Right atrium auricular region (tissue), 2 donors: ENCODE data around the gene RPTOR. TPM values are rescaled to one million over a fixed set of nuclear protein-coding genes. Genes with fewer than 3 reads are reported as not detected.

Experiments used
- DNase-seq: peaks from one replicate; pipeline ENCODE4 v3.0.0-alpha.2; 2019; ENCODE audit warnings: low spot score
- H3K27ac ChIP-seq, 2 donors: fragments of 200-600 bp; sonication (generic); 1 replicate in 1 of 2; 2 replicates in 1 of 2; pipeline ENCODE4 v1.5.1; 2016 to 2019
- H3K27me3 ChIP-seq, 2 donors: fragments of 200-600 bp; sonication (generic); one replicate each; pipeline versions ENCODE4 v1.5.1 to v1.6.0; 2017 to 2019
- H3K36me3 ChIP-seq: fragments of 200-600 bp; sonication (generic); one replicate; pipeline ENCODE4 v1.5.1; 2016
- H3K4me1 ChIP-seq, 2 donors: fragments of 200-600 bp; sonication (generic); one replicate each; pipeline versions ENCODE4 v1.5.1 to v1.6.0; 2017 to 2019
- H3K4me3 ChIP-seq, 2 donors: fragments of 200-600 bp; sonication (generic); 1 replicate in 1 of 2; 2 replicates in 1 of 2; pipeline ENCODE4 v1.5.1; 2017 to 2019; ENCODE audit warnings: mild to moderate bottlenecking in 1 of 2, moderate library complexity in 1 of 2
- H3K9me3 ChIP-seq, 2 donors: fragments of 200-600 bp; sonication (generic); one replicate each; pipeline ENCODE4 v1.5.1; 2019
- CTCF ChIP-seq, 2 donors: fragments of 200-600 bp; sonication (generic); IDR thresholded peaks; one replicate each; pipeline ENCODE4 v1.5.1; 2019; ENCODE audit warnings: antibody characterized with exemption in 2 of 2
- total RNA-seq, 2 donors: library from RNA; depleted of rRNA; stranded (reverse); fragments of >200 nt; gene quantifications; one replicate each; pipeline ENCODE4 v1.1.0, GENCODE V29; 2016

Gene RPTOR
- total RNA-seq, 2 donors from 2014 or later, result 19.9 to 22.6 TPM

- Histone ChIP-seq H3K36me3 (no peaks in the 10 kb centered on the region), H3K9me3 (no peaks in the 10 kb centered on the region), H3K27ac (no peak overlapping the region), H3K27me3 (no peaks in the 10 kb centered on the region), H3K4me1 (peaks cover 0 to 24% of the 10 kb centered on the region in 2 donors), H3K4me3 (no peak overlapping the region)
- DNase-seq, result no peak
- TF ChIP-seq CTCF (IDR thresholded peaks at IDR 0.05), result no peak
Observed at GRCh38 chr17:80955671-80956280, 411.1 kb downstream of the RPTOR start.

GRCh38 chr17:80956321-80957190 lies 411.9 kb downstream of the RPTOR start:
- DNase-seq, result no peak
- Histone ChIP-seq H3K9me3 (no peaks in the 10 kb centered on the region), H3K4me3 (no peak overlapping the region), H3K27me3 (no peaks in the 10 kb centered on the region), H3K4me1 (peaks cover 0 to 32% of the 10 kb centered on the region in 2 donors), H3K27ac (no peak overlapping the region), H3K36me3 (no peaks in the 10 kb centered on the region)
- TF ChIP-seq CTCF (IDR thresholded peaks at IDR 0.05), result no peak

GRCh38 chr17:80957461-80957941 lies 412.9 kb downstream of the RPTOR start:
- no peaks in the 10 kb centered on the region for H3K36me3 ChIP-seq
- no peak overlapping the region for H3K27ac ChIP-seq
- H3K4me1 ChIP-seq, result peaks cover 0 to 39% of the 10 kb centered on the region in 2 donors
- TF ChIP-seq CTCF (IDR thresholded peaks at IDR 0.05), result no peak
- DNase-seq, result no peak
- H3K4me3 ChIP-seq, result no peak overlapping the region
- H3K27me3 ChIP-seq, result no peaks in the 10 kb centered on the region
- no peaks in the 10 kb centered on the region for H3K9me3 ChIP-seq

- H3K9me3 ChIP-seq, result no peaks in the 10 kb centered on the region
- H3K4me1 ChIP-seq, result peaks cover 0 to 39% of the 10 kb centered on the region in 2 donors
- H3K36me3 ChIP-seq, result peaks cover 4% of the 10 kb centered on the region
- H3K27ac ChIP-seq, result peak overlapping the region; percentile 92
- no peaks in the 10 kb centered on the region for H3K27me3 ChIP-seq
- TF ChIP-seq CTCF (IDR thresholded peaks at IDR 0.05), result no peak
- peak; percentile 85 for DNase-seq
- no peak overlapping the region for H3K4me3 ChIP-seq
Observed at GRCh38 chr17:80959330-80960036, 414.8 kb downstream of the RPTOR start.

- DNase-seq, result no peak
- no peaks in the 10 kb centered on the region for H3K27me3 ChIP-seq
- peak overlapping the region; percentile 92 for H3K27ac ChIP-seq
- H3K9me3 ChIP-seq, result no peaks in the 10 kb centered on the region
- no peak for TF ChIP-seq CTCF (IDR thresholded peaks at IDR 0.05)
- H3K4me3 ChIP-seq, result no peak overlapping the region
- peaks cover 0 to 39% of the 10 kb centered on the region in 2 donors for H3K4me1 ChIP-seq
- H3K36me3 ChIP-seq, result peaks cover 9% of the 10 kb centered on the region
Observed at GRCh38 chr17:80960037-80960796, 415.6 kb downstream of the RPTOR start.
